Karpas-422 (cell line): ENCODE data around the gene CDH24. TPM values are rescaled to one million over a fixed set of nuclear protein-coding genes. Genes with fewer than 3 reads are reported as not detected.
"Not testable (repeated sequence)": the region's sequence is repeated elsewhere in the genome, so short reads cannot be mapped to it uniquely, and the experiment has no call there.

Experiments used
- DNase-seq: peaks from one replicate; pipeline ENCODE4 v3.0.0-alpha.2; 2015
- H2AFZ ChIP-seq: fragments of 200-600 bp; sonication (generic); 2 replicates; pipeline ENCODE4 v1.6.1; 2014; ENCODE audit warnings: antibody characterized with exemption, low read length, mixed read lengths
- H3K27ac ChIP-seq: fragments of 200-600 bp; sonication (generic); 2 replicates; pipeline ENCODE4 v1.5.1; 2014; ENCODE audit warnings: mild to moderate bottlenecking, low read length, moderate library complexity
- H3K27me3 ChIP-seq: fragments of 200-600 bp; sonication (generic); 2 replicates; pipeline ENCODE4 v1.6.1; 2014; ENCODE audit warnings: low read length, mixed read lengths
- H3K36me3 ChIP-seq: fragments of 200-600 bp; sonication (generic); 2 replicates; pipeline ENCODE4 v1.6.1; 2014; ENCODE audit warnings: low read length, mixed read lengths; ENCODE audit not compliant: insufficient read depth
- H3K4me1 ChIP-seq: fragments of 200-600 bp; sonication (generic); 2 replicates; pipeline ENCODE4 v1.6.1; 2014; ENCODE audit warnings: mild to moderate bottlenecking, low read length, mixed read lengths
- H3K4me2 ChIP-seq: fragments of 200-600 bp; sonication (generic); 2 replicates; pipeline ENCODE4 v1.6.1; 2014; ENCODE audit warnings: low read length, low read depth, mild to moderate bottlenecking; ENCODE audit not compliant: poor library complexity, severe bottlenecking
- H3K4me3 ChIP-seq: fragments of 200-600 bp; sonication (generic); 2 replicates; pipeline ENCODE4 v1.5.1; 2014; ENCODE audit warnings: mild to moderate bottlenecking, antibody characterized with exemption, low read length, mixed read lengths
- H3K79me2 ChIP-seq: fragments of 200-600 bp; sonication (generic); 2 replicates; pipeline ENCODE4 v1.6.1; 2014; ENCODE audit warnings: mild to moderate bottlenecking, low read length, mixed read lengths
- H3K9ac ChIP-seq: fragments of 200-600 bp; sonication (generic); 2 replicates; pipeline ENCODE4 v1.6.0; 2014; ENCODE audit warnings: low read length
- H3K9me2 ChIP-seq: fragments of 200-600 bp; sonication (generic), shearing (Covaris generic); replicated peaks from 2 replicates; pipeline ENCODE4 v1.6.0; 2014; ENCODE audit warnings: mild to moderate bottlenecking, low read length, moderate library complexity; ENCODE audit not compliant: insufficient read depth
- H3K9me3 ChIP-seq: fragments of 300-700, 200-600 bp; sonication (generic); 2 replicates; pipeline ENCODE4 v1.6.1; 2014; ENCODE audit warnings: low read length, mixed read lengths
- H4K20me1 ChIP-seq: fragments of 200-600 bp; sonication (generic); 2 replicates; pipeline ENCODE4 v1.6.1; 2014; ENCODE audit warnings: mild to moderate bottlenecking, antibody characterized with exemption, low read length, low read depth; ENCODE audit not compliant: insufficient read depth
- total RNA-seq: library from RNA; depleted of rRNA; stranded (reverse); fragments of >200 nt; shearing (Covaris generic); gene quantifications from 2 replicates; pipeline ENCODE4 v1.2.3, GENCODE V29; 2014; ENCODE audit warnings: low replicate concordance

Gene CDH24
- total RNA-seq, 1 experiment from 2014 or later: 0.34 TPM

DNA sequence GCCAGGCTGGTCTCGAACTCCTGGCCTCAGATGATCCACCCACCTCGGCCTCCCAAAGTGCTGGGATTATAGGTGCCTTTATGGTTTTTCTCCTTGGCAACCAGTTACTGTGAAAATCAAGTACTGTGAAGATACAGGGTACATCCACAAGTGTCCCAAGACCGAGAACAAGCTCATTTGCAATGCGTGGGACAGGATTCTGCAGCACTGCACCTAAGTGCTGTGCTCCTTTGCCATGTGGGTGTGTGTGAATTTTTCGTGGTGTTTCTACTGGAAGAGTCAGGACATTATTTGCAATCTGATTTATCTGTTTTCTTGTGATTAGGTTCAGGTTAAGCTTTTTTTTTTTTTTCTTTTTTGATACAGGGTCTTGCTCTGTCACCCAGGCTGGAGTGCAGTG lies 40.2 kb downstream of the CDH24 start:
- no peak overlapping the region for H3K4me3 ChIP-seq
- H3K4me2 ChIP-seq: no peak overlapping the region
- no peak for DNase-seq
- no peaks in the 10 kb centered on the region for H3K9me2 ChIP-seq
- no peaks in the 10 kb centered on the region for H3K4me1 ChIP-seq
- H3K27me3 ChIP-seq: no peaks in the 10 kb centered on the region
- H3K36me3 ChIP-seq: no peaks in the 10 kb centered on the region
- H3K9me3 ChIP-seq: no peaks in the 10 kb centered on the region
- no peak overlapping the region for H3K27ac ChIP-seq
- H3K9ac ChIP-seq: no peak overlapping the region
- H2AFZ ChIP-seq: no peak overlapping the region
- no peaks in the 10 kb centered on the region for H4K20me1 ChIP-seq
- H3K79me2 ChIP-seq: no peaks in the 10 kb centered on the region

DNA sequence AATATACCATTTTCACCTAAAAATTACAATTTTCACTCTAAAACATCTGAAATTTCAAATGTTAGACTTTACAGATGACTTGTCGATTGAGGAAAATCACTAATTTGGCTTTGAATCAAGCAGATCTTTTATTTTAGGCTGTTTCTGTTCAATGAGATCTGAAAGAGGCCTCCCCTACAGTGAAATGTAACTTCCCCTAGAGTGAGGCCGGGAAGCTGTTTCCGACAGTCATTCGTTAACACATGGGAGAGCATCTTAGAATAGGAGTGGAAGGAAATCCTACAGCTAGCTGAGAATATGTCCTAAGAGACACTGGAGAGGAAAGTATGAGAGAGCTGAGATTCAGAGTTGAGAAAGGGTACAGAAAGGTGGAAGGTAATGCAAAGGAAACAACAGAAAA lies 41.7 kb downstream of the CDH24 start:
- Histone ChIP-seq H3K4me2 (no peak overlapping the region), H3K4me3 (no peak overlapping the region), H3K79me2 (no peaks in the 10 kb centered on the region), H3K27ac (no peak overlapping the region), H3K9ac (no peak overlapping the region), H4K20me1 (no peaks in the 10 kb centered on the region), H3K9me3 (no peaks in the 10 kb centered on the region), H3K36me3 (no peaks in the 10 kb centered on the region), H2AFZ (no peak overlapping the region), H3K27me3 (no peaks in the 10 kb centered on the region), H3K4me1 (no peaks in the 10 kb centered on the region), H3K9me2 (no peaks in the 10 kb centered on the region)
- DNase-seq: no peak

DNA sequence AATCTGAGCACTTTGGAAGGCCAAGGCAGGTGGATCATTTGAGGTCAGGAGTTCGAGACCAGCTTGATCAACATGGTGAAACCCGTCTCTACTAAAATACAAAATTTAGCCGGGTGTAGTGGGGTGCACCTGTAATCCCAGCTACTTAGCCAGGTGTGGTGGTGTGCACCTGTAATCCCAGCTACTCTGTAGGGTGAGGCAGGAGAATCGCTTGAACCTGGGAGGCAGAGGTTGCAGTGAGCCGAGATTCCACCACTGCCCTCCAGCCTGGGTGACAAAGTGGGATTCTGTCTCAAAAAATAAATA lies 43.6 kb downstream of the CDH24 start:
- not testable (repeated sequence) for H3K4me3 ChIP-seq, H3K36me3 ChIP-seq, H2AFZ ChIP-seq, H3K9me3 ChIP-seq, H3K79me2 ChIP-seq, H3K27me3 ChIP-seq, H3K27ac ChIP-seq, H3K9me2 ChIP-seq, H3K9ac ChIP-seq, H4K20me1 ChIP-seq, H3K4me2 ChIP-seq, DNase-seq
- peaks cover 17% of the 10 kb centered on the region for H3K4me1 ChIP-seq

DNA sequence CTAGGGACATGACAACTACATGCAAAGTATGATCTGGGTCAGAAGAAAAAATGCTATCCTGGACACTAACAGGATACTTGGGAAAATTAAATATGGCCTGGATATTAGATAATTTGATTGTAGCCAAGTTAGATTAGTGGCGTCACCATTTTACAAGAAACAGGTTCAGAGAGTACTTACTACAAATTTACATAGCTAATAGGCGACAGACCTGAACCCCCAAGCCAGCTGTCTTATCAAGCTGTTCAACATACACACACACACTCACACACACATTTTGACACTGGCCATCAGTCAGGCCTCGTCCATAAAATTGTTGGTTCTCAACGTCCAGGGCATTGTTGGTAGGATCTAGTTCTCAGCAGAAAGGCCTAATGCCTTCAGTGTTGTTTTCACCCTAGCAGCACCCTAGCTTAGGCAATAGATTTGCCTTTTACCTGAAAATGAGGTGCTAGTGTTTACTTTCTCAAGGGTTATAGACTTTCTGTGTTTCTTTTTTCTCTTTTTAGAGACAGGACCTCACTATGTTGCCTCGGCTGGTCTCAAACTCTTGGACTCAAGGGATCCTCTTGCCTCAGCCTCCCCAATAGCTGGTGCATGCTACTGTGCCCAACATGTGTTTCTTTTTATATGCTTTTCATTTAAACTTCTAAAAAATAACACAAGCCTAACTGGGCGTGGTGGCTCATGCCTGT lies 44.1 kb downstream of the CDH24 start:
- peaks cover 22% of the 10 kb centered on the region for H3K4me1 ChIP-seq
- DNase-seq: no peak
- H2AFZ ChIP-seq: no peak overlapping the region
- no peaks in the 10 kb centered on the region for H4K20me1 ChIP-seq
- H3K4me3 ChIP-seq: no peak overlapping the region
- no peaks in the 10 kb centered on the region for H3K27me3 ChIP-seq
- no peak overlapping the region for H3K9ac ChIP-seq
- no peaks in the 10 kb centered on the region for H3K36me3 ChIP-seq
- no peaks in the 10 kb centered on the region for H3K79me2 ChIP-seq
- no peak overlapping the region for H3K4me2 ChIP-seq
- no peaks in the 10 kb centered on the region for H3K9me2 ChIP-seq
- no peak overlapping the region for H3K27ac ChIP-seq
- H3K9me3 ChIP-seq: no peaks in the 10 kb centered on the region

DNA sequence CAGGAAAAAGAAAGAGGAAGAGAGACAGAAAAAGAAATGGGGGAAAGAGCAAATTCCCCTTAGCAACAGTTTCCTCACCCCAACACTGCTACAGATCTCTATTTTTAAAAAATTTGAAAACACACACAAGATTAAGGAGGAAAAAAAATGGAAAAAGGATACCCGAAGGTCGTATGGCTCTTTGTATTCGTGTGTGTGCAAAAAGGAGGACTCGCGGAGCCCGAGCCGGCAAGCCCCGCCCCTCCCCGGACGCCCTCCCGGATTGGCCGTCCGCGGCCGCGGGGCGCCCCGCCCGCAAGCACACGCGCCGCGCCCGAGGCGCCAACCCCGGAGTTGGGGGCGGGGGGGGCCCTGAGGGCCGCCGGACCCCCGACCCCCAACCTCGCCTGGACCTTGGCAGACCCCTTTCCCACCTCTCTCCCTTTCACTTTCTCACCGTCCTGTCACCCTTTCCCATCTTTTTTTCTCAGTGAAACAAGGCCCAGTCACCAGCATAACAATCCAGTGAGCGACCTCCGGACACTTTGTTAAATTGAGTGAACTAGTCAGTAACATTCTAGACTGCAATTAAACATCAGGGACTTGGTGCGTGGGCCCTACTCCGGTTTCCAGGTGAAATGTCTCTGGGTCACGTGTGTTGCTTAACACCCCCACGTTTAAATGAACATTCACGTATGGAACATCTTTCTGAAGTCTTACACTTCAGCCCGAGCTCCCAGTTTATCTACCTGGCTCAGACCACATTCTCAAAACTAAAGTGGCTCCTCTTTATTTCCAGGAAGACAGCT lies 47.2 kb downstream of the CDH24 start, which contains the start of gene C14orf93:
C14orf93 (minus strand) TSS at position 205 of the 788 bp plus-strand sequence. CDS start 11,120 bp downstream, outside the sequence.
- Histone ChIP-seq H3K79me2 (0 out of 2 replicates have a peak, but pooled peaks cover 6% of the 10 kb centered on the region), H2AFZ (peak within 1 kb of the TSS; percentile 100), H3K27ac (peak within 1 kb of the TSS; percentile 63), H3K36me3 (no peaks in the 10 kb centered on the region), H3K27me3 (no peaks in the 10 kb centered on the region), H3K9ac (peak within 1 kb of the TSS; percentile 67), H3K9me3 (no peaks in the 10 kb centered on the region), H3K4me2 (peak within 1 kb of the TSS; percentile 89), H3K4me1 (peaks cover 44% of the 10 kb centered on the region), H4K20me1 (no peaks in the 10 kb centered on the region), H3K4me3 (peak within 1 kb of the TSS; percentile 69), H3K9me2 (no peaks in the 10 kb centered on the region)
- DNase-seq: peak; percentile 95

DNA sequence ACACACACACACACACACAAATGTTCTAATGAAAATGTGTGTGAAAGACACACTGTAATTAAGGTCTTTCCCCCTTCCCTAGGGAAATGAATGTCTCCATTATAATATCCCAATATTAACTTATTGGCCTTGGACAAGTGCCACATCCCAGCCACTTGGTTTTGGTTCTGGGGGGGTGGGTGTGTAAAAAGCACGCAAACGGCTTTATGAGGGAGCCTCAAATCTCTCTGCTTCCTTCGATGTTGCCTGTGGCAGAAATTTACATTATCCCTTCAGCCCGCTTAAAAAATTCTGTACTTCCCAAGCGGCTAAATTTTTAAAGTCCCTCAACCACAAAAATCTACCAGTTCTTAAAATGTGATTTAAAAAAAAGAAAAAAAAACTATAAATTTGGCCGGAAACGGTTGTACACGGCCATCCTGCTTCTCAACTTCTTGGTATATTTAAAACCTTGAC lies 47.8 kb downstream of the CDH24 start:
- DNase-seq: peak; percentile 61
- H4K20me1 ChIP-seq: no peaks in the 10 kb centered on the region
- peak overlapping the region; percentile 89 for H3K4me2 ChIP-seq
- no peaks in the 10 kb centered on the region for H3K27me3 ChIP-seq
- H3K27ac ChIP-seq: peak overlapping the region; percentile 63
- 0 out of 2 replicates have a peak overlapping the region, but pooled peaks have one; percentile 15 for H2AFZ ChIP-seq
- no peaks in the 10 kb centered on the region for H3K9me3 ChIP-seq
- H3K4me3 ChIP-seq: peak overlapping the region; percentile 69
- H3K4me1 ChIP-seq: peaks cover 44% of the 10 kb centered on the region
- 0 out of 2 replicates have a peak, but pooled peaks cover 6% of the 10 kb centered on the region for H3K79me2 ChIP-seq
- peak overlapping the region; percentile 67 for H3K9ac ChIP-seq
- no peaks in the 10 kb centered on the region for H3K9me2 ChIP-seq
- no peaks in the 10 kb centered on the region for H3K36me3 ChIP-seq

DNA sequence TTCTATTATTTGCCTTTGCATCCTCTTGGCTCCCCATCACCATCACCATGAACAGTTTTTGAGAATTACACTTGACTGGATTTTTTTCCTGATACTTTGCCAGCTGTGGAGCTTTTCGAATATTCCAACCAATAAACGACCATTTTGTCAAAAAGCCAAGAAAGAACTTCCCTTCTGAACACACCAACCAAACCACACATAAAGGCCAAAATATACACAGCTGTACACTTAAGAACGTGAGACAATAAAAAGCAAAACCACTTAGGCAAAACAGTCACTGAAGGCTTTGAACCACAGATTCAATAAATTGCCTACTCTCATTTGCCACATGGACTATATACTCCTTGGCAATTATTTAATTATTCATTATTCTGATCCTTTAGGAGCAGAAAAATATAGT lies 48.5 kb downstream of the CDH24 start:
- Histone ChIP-seq H3K9ac (peak overlapping the region; percentile 67), H3K4me1 (peaks cover 44% of the 10 kb centered on the region), H3K9me3 (no peaks in the 10 kb centered on the region), H4K20me1 (no peaks in the 10 kb centered on the region), H3K36me3 (no peaks in the 10 kb centered on the region), H3K4me2 (peak overlapping the region; percentile 89), H3K27ac (peak overlapping the region; percentile 63), H3K4me3 (peak overlapping the region; percentile 69), H3K27me3 (no peaks in the 10 kb centered on the region), H3K9me2 (no peaks in the 10 kb centered on the region), H2AFZ (peak overlapping the region; percentile 1; the same call in 1 of the 2 replicates), H3K79me2 (0 out of 2 replicates have a peak, but pooled peaks cover 6% of the 10 kb centered on the region)
- peak; percentile 75 for DNase-seq
